Peyer's patch (tissue), 4 donors: ENCODE results near the gene LPAR1.

Experiments used
- POLR2A ChIP-seq, 2 donors: fragments of 450-650 bp; IDR thresholded peaks; one replicate each; pipeline ENCODE4 v1.5.1; 2017; ENCODE audit warnings: antibody characterized with exemption in 2 of 2, mild to moderate bottlenecking in 2 of 2, moderate library complexity in 2 of 2
- TF ChIP-seq, protein P1 (sequence below), 6 experiments: fragments of 450-650 bp in 4 of 6; fragments of 200-600 bp in 2 of 6; sonication (generic) in 1 of 6; IDR thresholded peaks; one replicate each; pipeline ENCODE4 v1.5.1; 2017 to 2019; ENCODE audit warnings: antibody characterized with exemption in 6 of 6, mild to moderate bottlenecking in 3 of 6, moderate library complexity in 1 of 6

DNA sequence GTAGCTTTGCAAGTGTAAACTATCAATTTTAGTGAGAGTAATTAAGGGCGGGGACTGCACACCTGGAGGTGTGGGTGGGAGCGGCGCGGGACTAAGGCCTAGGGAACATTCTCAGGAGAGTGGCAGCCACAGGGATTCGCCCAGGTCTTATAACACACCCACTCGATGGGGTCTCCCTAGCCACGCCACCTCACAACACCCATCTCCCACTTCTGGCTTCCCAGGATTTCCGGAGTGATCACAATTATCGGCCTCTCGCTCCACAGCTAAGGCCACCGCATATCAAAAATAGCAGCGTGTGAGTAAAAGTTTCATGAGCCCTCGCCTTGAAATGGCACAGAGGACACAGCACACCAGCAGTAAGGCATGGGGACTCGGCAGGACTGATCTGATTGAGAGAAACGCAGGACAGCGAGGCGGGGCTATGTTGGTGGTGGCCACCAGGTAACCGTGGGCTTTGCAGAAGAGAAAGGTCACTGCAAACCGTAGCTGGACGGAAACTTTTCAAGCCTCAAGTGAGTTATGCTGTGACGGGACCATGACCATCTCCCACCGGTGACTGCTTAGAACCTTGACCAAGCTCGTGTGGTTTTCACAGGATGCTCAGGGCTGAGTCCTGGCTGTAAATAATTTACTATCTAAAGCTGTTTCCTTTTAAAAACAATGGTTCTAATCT, 1.1 kb upstream of the LPAR1 start:
- TF ChIP-seq POLR2A (IDR thresholded peaks at IDR 0.05): no peak
- TF ChIP-seq, protein P1, sequence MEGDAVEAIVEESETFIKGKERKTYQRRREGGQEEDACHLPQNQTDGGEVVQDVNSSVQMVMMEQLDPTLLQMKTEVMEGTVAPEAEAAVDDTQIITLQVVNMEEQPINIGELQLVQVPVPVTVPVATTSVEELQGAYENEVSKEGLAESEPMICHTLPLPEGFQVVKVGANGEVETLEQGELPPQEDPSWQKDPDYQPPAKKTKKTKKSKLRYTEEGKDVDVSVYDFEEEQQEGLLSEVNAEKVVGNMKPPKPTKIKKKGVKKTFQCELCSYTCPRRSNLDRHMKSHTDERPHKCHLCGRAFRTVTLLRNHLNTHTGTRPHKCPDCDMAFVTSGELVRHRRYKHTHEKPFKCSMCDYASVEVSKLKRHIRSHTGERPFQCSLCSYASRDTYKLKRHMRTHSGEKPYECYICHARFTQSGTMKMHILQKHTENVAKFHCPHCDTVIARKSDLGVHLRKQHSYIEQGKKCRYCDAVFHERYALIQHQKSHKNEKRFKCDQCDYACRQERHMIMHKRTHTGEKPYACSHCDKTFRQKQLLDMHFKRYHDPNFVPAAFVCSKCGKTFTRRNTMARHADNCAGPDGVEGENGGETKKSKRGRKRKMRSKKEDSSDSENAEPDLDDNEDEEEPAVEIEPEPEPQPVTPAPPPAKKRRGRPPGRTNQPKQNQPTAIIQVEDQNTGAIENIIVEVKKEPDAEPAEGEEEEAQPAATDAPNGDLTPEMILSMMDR (IDR thresholded peaks at IDR 0.05): no peak
